GM12872 (cell line): Measurements from ENCODE around the gene AP1AR.

Source experiments
- CTCF ChIP-seq: IDR thresholded peaks from 3 replicates; pipeline ENCODE4 v1.5.1; 2011; ENCODE audit warnings: low read depth, mild to moderate bottlenecking, low read length, moderate library complexity; ENCODE audit not compliant: insufficient read depth

The AP1AR gene

GRCh38 chr4:112282860-112283667 is 51.5 kb downstream of the AP1AR start:
- TF ChIP-seq CTCF = no peak

- TF ChIP-seq CTCF = no peak
Observed at GRCh38 chr4:112284166-112284565, 52.6 kb downstream of the AP1AR start.

DNA sequence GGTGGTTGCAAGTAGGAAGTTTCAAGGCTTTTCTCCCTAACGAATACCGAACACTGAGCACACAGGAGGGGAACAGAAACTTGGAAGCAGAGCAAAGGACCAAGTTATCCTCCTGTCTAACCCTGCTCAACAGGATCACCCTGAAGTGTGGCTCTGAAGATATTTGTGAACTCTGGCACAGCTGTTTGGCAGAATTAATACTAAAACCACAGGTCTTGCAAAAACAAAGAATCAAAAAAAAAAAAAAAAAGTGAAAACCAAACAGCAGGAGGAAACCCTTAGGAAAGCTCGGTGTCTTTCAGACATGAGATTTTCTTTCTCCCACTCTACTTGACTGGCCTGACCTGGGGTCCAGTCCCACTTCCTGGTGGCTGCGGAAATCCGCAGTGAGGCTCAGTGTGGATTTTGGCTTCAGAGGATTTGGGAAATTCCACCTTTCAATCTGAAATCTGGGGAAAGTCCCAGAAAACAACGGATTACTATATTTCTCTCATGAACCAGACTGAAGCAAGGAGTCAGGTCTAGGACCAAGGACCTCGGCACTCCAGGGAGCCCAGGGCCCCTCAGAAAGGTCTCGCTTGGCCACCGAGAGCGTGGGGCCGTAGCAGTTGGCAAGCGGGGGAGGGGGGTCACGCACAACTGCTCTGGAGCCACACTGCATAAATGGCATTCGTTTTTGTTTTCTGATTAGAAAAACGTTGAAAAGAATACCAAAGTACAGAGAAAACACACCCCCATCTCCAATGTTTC is 53.2 kb downstream of the AP1AR start:
- TF ChIP-seq CTCF = no peak

DNA sequence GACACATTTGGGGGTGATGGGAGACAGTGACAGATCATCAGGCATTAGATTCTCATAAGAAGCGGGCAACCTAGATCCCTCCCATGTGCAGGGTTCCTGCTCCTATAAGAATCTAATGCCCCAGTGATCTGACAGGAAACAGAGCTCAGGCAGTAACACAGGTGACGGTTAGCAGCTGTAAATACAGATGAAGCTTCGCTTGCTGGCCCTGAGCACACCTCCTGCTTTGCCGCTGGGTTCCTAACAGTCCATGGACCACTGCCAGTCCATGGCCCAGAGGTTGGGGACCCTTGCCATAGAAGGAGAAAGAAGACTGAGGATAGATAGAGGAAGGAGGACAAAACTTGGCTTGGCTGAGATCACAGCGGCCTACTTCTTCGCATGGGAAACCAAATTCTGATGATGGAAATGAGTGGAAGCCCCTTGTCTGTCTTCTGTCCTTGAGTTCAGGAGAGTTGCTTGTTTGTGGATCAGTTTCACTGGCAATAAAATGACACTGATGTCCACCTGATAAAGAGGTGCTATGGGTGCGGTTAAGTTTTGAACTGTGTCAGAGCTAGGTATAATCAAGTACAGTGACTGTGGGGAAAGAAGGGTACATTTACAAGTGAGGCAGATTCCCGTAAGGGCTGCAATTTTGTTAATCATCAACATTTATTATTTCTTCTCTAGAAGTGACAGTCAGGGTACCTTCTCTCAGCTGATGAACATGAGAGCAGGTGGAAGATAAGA is 55.8 kb downstream of the AP1AR start:
- TF ChIP-seq CTCF = no peak

DNA sequence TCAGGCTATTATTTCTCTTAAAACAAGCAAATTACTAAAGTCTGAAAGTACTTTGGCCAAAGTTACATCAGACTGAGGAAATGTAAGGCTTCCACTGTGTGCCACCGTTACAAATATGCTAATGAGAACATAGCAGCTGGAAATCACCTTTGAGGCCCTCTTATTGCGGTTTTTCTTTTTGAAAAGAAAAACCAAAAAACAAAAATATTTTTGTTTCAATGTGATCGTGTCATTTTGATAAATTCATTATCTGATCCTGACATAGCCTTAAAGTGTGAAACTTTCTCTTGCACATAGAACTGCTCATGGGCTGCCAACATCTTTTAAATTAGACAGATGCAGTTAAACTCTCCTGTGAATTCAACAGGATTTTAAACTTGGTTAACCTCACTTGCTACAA is 56.9 kb downstream of the AP1AR start:
- TF ChIP-seq CTCF = no peak

- no peak for TF ChIP-seq CTCF
Observed at GRCh38 chr4:112289407-112290253, 58.0 kb downstream of the AP1AR start.
